Panc1 (cell line): ENCODE measurements around the gene DIABLO. TPM values are rescaled to one million over a fixed set of nuclear protein-coding genes. Genes with fewer than 3 reads are reported as not detected.

Source experiments
- ATAC-seq: fragments of 200-7000 bp; cut with Tn5 transposase; 2 replicates; pipeline ENCODE4 v1.9.1; 2020; ENCODE audit warnings: mild to moderate bottlenecking, moderate library complexity
- BruUV-seq: library from RNA; stranded (reverse); fragments of 400-500 nt; replicated peaks from 2 replicates; lab custom pipeline; 2021; lab: Mats Ljungman, UMichigan
- CTCF ChIA-PET: fragments of 300-600 bp; sonication (Branson Sonifier 250); formaldehyde crosslinking; loops from one replicate; lab custom pipeline; 2022; ENCODE audit warnings: antibody characterized with exemption; lab: Charles Lee
- POLR2A ChIA-PET: fragments of 300-600 bp; sonication (Branson Sonifier 250); formaldehyde crosslinking; loops from one replicate; lab custom pipeline; 2022; ENCODE audit warnings: antibody characterized with exemption; lab: Charles Lee
- DNase-seq: peaks from one replicate; pipeline ENCODE4 v3.0.0-alpha.2; 2010; ENCODE audit warnings: low read depth, low spot score
- H3K27ac ChIP-seq: 2 replicates; pipeline ENCODE4 v1.5.1; 2011; ENCODE audit warnings: mild to moderate bottlenecking, low read length, inconsistent platforms
- H3K27me3 ChIP-seq: fragments of 200-500 bp; sonication (Bioruptor generic); 2 replicates; pipeline ENCODE4 v1.6.0; 2014; ENCODE audit warnings: low read length, inconsistent platforms; ENCODE audit not compliant: control insufficient read depth, insufficient read depth
- H3K36me3 ChIP-seq: fragments of 200-500 bp; sonication (Bioruptor generic); 2 replicates; pipeline ENCODE4 v1.5.1; 2014; ENCODE audit warnings: inconsistent platforms, mild to moderate bottlenecking, low read length, moderate library complexity; ENCODE audit not compliant: control insufficient read depth, insufficient read depth
- H3K4me1 ChIP-seq: 2 replicates; pipeline ENCODE4 v1.5.1; 2011; ENCODE audit warnings: inconsistent platforms, mild to moderate bottlenecking, low read length, moderate library complexity; ENCODE audit not compliant: control insufficient read depth, insufficient read depth
- H3K4me3 ChIP-seq, 2 experiments: 2 replicates each; pipeline ENCODE4 v1.5.1; 2011 to 2012; ENCODE audit warnings: low read depth in 2 of 2, low read length in 2 of 2, mild to moderate bottlenecking in 2 of 2, inconsistent platforms in 1 of 2, moderate library complexity in 1 of 2
- H3K9me3 ChIP-seq: fragments of 200-500 bp; sonication (Bioruptor generic); 2 replicates; pipeline ENCODE4 v1.5.1; 2014; ENCODE audit warnings: low read depth, mild to moderate bottlenecking, inconsistent platforms, low read length, moderate library complexity; ENCODE audit not compliant: control insufficient read depth, insufficient read depth
- CTCF ChIP-seq: fragments of 450-650 bp; IDR thresholded peaks from 2 replicates; pipeline ENCODE4 v1.5.1; 2017; ENCODE audit warnings: mild to moderate bottlenecking
- POLR2AphosphoS5 ChIP-seq: IDR thresholded peaks from 2 replicates; pipeline ENCODE4 v1.6.1; 2012; ENCODE audit warnings: mild to moderate bottlenecking, low read depth, low read length, moderate library complexity
- REST ChIP-seq, 2 experiments: IDR thresholded peaks; 2 replicates each; pipeline ENCODE4 v1.6.1; 2011 to 2012; ENCODE audit warnings: low read depth in 2 of 2, control low read depth in 1 of 2, low read length in 1 of 2, mild to moderate bottlenecking in 1 of 2, moderate library complexity in 1 of 2; ENCODE audit not compliant: insufficient read depth in 1 of 2
- SIN3A ChIP-seq: IDR thresholded peaks from 2 replicates; pipeline ENCODE4 v1.6.1; 2012; ENCODE audit warnings: low read depth, mild to moderate bottlenecking, low read length, moderate library complexity, borderline replicate concordance; ENCODE audit not compliant: insufficient read depth
- TCF7L2 ChIP-seq: IDR thresholded peaks from 2 replicates; pipeline ENCODE4 v1.6.1; 2011; ENCODE audit warnings: mild to moderate bottlenecking, low read depth, low read length, inconsistent platforms
- in situ Hi-C: cut with HindIII; loops from 2 replicates; pipeline ENCODE4 v1.10.0; 2016; ENCODE audit warnings: low sequenced_read_pairs, low pct_unique_long_range_greater_than_20kb
- intact Hi-C: fragments of 100-400 bp; cut with micrococcal nuclease; formaldehyde crosslinking; loops from one replicate; pipeline ENCODE4 v1.10.0; 2022; ENCODE audit not compliant: unreplicated experiment
- total RNA-seq: library from RNA; stranded (reverse); gene quantifications from one replicate; pipeline ENCODE4 v1.2.1, GENCODE V29; 2021; ENCODE audit not compliant: unreplicated experiment

DIABLO gene
- total RNA-seq, 1 experiment from 2014 or later = 71.5 TPM

- Histone ChIP-seq H3K9me3 (no peaks in the 10 kb centered on the region), H3K36me3 (no peaks in the 10 kb centered on the region), H3K27me3 (no peaks in the 10 kb centered on the region), H3K27ac (no peak overlapping the region), H3K4me1 (no peaks in the 10 kb centered on the region), H3K4me3 (no peak overlapping the region)
- intact Hi-C loops = no loop called here
- no TSS peak for BruUV-seq
- ATAC-seq (no peak), DNase-seq (no peak)
- CTCF ChIA-PET = no interaction called here
- POLR2A ChIA-PET = no interaction called here
- in situ Hi-C loops = no loop called here
- no peak for TF ChIP-seq REST (IDR thresholded peaks at IDR 0.05; ENCODE audit: insufficient read depth in 1 of 2, low read depth in 2 of 2, low read length in 1 of 2)
These were observed 18.1 kb upstream of the DIABLO start for GRCh38 chr12:122243965-122244364.

- no peak overlapping the region for H3K4me3 ChIP-seq
- no peak overlapping the region for H3K27ac ChIP-seq
- in situ Hi-C loops (no loop called here), intact Hi-C loops (no loop called here)
- no TSS peak for BruUV-seq
- ChIA-PET POLR2A (no interaction called here), CTCF (no interaction called here)
- DNase-seq = no peak
- no peak for TF ChIP-seq SIN3A
- TF ChIP-seq TCF7L2 = no peak
- no peak for TF ChIP-seq REST (IDR thresholded peaks at IDR 0.05; ENCODE audit: insufficient read depth in 1 of 2, low read depth in 2 of 2, low read length in 1 of 2)
- TF ChIP-seq POLR2AphosphoS5 = no peak
- no peak for TF ChIP-seq CTCF
- H3K36me3 ChIP-seq = peaks cover 2% of the 10 kb centered on the region; the same call in 1 of the 2 replicates
- H3K9me3 ChIP-seq = no peaks in the 10 kb centered on the region
- H3K27me3 ChIP-seq = no peaks in the 10 kb centered on the region
- ATAC-seq = no peak
- no peaks in the 10 kb centered on the region for H3K4me1 ChIP-seq
These were observed 13.0 kb upstream of the DIABLO start for GRCh38 chr12:122238861-122239260.
